Hematopoietic multipotent progenitor cell (in vitro differentiated cells): ENCODE data around the gene USP30. TPM values are rescaled to one million over a fixed set of nuclear protein-coding genes. Genes with fewer than 3 reads are reported as not detected.

Source experiments
- DNase-seq, 3 donors: peaks; one replicate each; pipeline ENCODE4 v3.0.0-alpha.2; 2011 to 2015; ENCODE audit warnings: low read depth in 2 of 3, low spot score in 2 of 3
- total RNA-seq: library from RNA; depleted of rRNA; stranded (reverse); fragments of >200 nt; gene quantifications from one replicate; pipeline ENCODE4 v1.2.3, GENCODE V29; 2012

Gene USP30
- total RNA-seq, 1 donor = 27.2 TPM

DNA sequence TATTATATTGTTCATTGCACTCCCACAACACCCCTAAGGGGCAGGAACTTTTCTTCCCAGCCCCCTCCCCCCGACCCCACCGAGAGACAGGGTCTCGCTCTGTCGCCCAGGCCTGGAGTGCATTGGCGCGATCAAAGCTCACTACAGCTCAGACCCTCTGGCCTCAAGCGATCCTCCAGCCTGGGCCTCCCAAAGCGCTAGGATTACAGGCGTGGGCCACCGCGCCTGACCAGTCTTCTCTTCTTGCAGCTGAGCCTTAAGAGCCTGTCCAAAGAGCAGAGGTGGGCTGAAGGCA lies 44.7 kb downstream of the USP30 start:
- no peak for DNase-seq

DNA sequence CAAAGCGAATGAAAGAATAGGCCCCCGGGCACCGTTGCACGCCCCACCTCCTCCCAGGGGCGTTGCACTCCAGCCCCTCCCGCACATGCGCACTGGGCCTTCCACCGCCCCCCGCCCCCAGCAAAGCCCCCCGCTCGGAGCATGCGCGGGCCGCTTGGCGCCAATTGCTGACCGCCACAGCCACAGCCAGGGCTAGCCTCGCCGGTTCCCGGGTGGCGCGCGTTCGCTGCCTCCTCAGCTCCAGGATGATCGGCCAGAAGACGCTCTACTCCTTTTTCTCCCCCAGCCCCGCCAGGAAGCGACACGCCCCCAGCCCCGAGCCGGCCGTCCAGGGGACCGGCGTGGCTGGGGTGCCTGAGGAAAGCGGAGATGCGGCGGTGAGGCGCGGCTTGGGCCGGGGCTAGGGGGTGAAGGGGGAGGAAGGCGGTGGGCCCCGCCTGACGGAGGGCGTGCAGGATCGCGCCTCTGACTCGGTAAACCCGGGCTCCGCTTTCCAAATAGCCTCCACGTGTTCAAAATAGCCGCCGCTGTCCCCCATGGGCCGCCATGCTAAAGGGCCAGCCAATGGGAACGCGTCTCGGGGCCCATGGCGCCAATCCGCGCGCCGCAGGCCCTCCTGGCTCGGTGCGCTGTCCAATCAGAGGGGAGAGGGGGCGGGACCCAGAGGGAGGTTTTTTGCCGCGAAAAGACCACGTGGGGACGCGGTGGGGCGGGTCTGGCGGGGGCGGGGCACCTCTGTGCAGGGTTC lies 45.2 kb downstream of the USP30 start, which contains the start of gene UNG:
UNG (plus strand) TSS at position 163 of the 748 bp plus-strand sequence; CDS start at position 246, 83 bp downstream.
- DNase-seq = peak; percentile 91 to 97 (median 95)

GRCh38 chr12:109098183-109098604 lies 45.8 kb downstream of the USP30 start:
- no peak for DNase-seq

DNA sequence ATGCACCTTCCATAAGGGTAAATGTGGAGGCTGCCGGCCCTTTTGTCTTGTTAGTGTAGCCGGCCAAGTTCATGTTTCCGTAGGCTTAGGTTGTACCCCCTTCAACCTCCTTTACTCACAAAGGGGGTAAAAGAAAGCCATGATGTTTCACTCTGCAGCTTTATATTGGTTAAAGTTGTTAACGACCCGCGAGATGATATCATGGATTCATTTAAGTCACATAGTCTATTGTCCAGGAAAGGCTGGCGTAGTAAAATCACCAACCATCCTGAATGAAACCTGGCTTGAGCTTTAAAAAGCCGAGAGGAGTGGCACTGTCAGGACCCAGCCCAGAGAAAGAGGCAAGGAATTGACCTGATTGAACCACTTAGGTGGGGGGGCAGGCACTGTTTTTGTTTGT lies 46.3 kb downstream of the USP30 start:
- no peak for DNase-seq

DNA sequence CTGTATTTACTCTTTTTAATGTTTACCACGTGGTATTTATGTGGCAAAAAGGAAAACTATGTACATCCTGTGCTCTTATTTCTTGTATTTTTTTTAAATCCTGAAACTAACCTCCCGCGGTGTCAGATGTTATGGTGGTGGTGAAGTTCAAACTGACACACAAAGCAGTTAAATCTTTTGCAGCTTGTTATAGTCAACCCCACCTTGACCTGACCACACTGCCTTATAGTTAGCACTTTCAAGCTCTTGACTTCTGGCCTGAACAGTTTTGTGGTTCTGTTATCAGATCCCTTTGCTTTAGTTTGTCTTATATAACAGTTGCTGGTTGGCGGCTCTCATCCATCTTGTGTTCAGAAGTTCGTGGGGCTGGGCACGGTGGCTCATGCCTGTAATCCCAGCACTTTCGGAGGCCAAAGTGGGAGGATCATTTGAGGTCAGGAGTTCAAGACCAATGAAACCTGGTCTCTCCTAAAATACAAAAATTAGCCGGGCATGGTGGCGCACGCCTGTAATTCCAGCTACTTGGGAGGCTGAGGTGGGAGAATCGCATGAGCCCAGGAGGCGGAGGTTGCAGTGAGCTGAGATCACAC lies 47.1 kb downstream of the USP30 start:
- no peak for DNase-seq

DNA sequence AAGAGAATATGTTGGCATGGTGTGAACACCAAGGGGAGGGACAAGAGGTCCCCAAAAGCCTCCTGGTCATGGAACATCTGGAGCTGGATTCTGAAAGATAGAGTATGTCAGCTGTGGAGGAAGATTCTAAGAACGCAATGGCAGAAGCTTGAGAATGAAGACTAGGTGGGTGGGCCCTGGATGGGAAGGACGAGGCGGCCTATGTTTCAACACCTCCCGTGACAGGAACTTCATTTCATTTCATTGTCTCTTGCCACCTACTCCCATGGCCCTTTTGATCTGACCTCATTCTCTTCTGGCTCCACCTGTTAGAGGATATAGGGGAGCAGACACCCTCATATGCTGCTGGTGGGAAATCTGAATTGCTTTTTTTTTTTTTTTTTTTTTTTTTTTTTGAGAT lies 48.4 kb downstream of the USP30 start:
- DNase-seq = no peak

DNA sequence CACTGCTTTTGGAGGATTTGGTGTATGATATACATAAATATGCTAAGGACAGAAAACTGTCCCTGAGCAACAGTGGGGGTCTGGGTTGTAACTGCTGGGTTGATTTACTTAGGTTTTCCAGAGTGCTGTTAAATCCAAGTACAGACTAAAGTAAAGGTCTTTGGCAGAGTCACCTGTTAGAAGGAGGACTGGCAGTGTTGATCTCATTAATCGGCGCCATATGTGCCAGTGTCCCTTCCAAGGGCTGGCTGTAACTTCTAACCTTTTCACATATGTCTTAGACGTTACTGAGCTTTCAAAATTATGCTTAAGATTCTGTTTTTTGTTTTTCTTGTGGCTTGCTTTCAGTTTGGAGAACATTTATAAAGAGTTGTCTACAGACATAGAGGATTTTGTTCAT lies 50.1 kb downstream of the USP30 start:
- DNase-seq = no peak

DNA sequence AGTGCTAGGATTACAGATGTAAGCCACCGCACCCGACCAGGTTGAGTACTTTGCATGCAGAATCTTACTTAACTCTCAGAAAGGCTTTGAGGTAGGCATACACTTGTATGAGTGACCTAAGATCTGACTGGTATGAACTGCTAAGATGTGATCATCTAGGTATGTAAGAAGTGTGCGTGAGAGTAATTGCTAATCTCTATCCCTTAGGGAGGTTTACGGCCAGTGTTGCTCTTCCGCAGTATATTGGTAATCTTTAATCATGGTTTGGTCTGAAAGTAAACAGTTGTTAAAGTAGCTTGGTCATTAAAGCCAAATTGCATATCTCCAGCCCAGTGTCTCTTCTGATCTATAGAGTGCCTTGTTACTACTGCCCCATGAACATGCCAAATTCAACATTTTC lies 52.8 kb downstream of the USP30 start:
- DNase-seq = no peak

- DNase-seq = no peak
Measured at GRCh38 chr12:109109746-109110350, 57.5 kb downstream of the USP30 start.

DNA sequence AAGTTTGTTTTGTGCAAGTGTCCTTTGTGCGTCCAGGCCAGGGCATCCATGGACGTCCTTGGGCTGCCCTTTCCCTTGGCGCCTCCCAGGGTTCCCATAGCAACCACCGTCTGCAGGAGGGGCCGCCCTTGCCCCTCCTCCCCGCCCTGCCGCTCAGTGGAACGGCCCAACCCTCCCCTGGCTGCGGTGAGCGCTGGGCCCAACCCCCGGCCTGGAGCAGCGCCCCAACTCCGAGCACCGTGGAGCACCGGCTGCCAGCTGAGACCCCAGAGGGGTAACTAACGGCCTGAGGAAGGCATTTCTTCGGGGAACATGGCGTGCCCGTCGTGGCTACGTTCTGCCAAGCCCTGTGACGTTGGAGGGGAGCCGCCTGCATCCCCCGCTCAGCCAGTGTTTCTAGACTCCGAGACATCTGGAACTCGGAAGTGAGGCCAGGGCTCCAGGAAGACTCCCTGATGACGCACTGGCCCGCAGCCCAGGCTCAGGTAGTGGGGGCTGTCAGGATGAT lies 58.7 kb downstream of the USP30 start:
- peak; percentile 25 to 70 (median 64) for DNase-seq

GRCh38 chr12:109112720-109113465 lies 60.5 kb downstream of the USP30 start:
- DNase-seq = no peak

DNA sequence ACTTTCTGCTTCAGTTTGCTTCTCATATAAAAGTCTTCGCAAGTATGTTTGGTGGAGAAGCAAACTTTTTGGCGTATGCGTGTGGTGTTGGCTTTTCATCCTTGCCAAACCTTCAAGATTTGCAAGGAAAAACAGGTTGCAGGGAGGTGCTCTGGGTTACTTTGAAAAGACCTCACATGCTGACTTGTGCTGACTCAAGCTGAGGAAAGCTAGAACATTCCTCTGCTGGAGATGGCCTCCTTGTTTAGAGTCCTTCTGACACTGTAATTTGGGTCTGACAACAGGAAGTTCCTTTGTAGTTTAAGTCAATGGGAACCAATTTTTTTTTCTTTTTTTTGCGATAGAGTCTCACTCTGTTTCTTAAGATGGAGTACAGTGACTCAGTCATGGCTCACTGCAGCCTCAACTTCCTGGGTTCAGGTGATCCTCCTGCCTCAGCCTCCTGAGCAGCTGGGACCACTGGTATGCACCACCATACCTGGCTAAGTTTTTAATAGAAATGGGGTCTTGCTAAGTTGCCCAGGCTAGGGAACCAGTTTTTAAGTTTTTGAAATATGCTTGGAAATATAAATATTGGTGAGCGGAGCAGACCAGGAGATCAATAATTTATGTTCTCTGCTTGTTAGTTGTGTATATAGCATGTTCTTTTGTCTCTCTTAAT lies 61.4 kb downstream of the USP30 start:
- DNase-seq = no peak

GRCh38 chr12:109114644-109115043 lies 62.3 kb downstream of the USP30 start:
- no peak for DNase-seq

- DNase-seq = no peak
Measured at GRCh38 chr12:109115404-109115757, 63.0 kb downstream of the USP30 start.

GRCh38 chr12:109115758-109116610 lies 63.6 kb downstream of the USP30 start, which contains the start of gene ACACB:
Gene ACACB, plus strand, starts transcription at chr12:109116587. Its CDS starts 22,819 bp downstream, at chr12:109139406.
- DNase-seq = peak in 1 of 3 donors; percentile 44

DNA sequence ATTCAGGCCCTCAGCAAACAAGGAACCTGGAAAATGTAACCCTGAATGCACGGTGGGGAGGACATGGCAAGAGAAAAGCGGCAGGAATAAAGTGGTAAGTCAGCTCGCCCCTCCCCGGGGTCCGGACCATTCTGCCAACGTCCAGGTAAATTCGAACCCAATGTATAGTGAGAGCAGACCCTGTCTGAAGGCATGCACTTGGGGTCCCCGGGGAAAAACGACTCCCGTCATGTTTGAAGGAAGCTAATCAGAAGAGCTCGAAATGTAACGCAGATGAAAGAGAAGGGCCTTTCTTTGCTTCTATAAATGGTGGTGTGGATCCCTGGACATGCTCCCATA lies 64.2 kb downstream of the USP30 start:
- DNase-seq = no peak

- no peak for DNase-seq
Measured at GRCh38 chr12:109120095-109120494, 67.7 kb downstream of the USP30 start.

DNA sequence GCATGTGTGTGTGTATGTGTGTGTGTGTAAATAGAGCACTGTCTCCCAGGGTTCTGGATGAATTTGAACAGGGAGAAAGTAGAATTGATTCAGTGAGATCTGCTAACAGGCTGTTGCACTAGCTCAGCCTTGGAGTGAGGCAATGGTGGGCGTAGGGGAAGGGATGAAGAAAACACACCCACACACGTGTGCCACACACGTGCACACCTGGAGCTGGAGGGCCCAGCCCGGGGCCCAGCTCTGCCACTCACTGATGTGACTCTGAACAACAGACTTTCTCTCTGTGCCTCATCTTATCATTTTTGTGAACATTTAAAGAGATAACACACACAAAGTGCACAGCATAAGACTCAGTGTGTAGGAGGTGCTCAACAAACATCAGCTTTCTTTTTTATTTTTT lies 68.2 kb downstream of the USP30 start:
- DNase-seq = no peak

DNA sequence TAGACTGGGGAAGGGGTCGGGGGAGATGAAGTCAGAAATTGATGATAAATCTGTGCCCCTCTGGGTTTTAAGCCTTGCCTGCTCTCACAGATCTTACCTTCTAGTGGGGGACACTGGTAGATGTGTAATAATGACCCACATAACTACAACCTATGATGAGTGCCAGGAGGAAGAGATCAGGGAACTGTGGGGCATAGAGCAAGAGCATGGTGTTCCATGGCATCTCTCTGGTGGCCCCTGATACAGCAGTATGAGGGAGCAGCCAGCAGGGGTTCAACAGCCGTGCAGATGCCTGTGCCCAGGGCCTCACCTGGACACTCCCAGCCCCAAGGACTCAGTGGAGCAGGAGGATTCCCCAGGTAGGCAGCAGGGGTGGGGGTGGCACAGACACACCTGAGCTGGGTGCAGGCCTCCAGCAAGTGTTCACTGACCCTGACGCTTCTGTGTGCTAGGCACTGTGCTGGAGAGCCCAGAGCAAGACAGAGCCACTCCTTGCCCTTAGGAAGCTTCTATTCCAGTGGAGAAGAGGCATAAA lies 69.0 kb downstream of the USP30 start:
- no peak for DNase-seq
